ENCODE results near the gene CRAT.

The CRAT gene

DNA sequence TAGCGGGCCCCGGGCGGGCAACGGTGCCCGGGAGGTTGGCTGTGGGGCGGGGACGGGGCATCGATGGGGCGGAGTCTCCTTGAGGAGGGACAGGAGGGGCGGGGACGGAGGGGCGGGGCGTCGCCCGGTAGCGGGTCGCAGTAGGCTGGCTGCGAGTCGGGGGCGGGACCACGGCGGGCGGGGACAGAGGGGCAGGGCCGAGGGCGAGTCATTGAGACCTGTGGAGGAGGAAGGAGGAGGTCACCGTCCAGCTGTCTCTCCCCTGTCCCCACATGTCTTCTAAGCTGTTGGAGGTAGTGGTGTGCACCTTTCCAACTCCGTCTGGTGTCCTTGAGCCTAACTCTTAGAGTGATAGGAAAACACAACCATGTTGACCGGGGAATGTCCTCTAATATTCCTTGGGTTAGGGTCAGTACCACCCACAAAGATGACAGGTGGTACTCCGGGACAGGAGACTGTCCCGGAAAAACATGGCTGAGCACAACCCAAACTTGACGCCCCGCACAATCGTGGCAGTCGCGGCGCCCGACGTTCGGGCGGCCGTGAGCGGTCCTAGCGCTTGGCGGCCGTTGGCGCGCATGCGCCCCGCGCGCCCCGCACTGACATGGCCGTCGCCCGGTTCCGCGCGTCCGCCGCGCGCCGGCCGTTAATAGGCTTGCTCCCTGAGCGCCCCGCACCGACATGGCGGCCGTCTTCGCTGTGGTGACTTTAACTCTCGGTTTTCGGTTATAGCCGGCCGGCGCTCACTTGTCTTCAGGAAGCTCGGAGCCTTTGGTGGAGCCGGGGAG, at the start of gene CRAT, which contains the start of gene PTPA:
TSS of gene CRAT (minus strand) at position 54 of the 788 bp plus-strand sequence. CDS start 284 bp downstream, outside the sequence.
TSS of gene PTPA (plus strand) at position 676 of the 788 bp plus-strand sequence. CDS start 186 bp downstream, outside the sequence.
- DNase-seq: peak; percentile 85

DNA sequence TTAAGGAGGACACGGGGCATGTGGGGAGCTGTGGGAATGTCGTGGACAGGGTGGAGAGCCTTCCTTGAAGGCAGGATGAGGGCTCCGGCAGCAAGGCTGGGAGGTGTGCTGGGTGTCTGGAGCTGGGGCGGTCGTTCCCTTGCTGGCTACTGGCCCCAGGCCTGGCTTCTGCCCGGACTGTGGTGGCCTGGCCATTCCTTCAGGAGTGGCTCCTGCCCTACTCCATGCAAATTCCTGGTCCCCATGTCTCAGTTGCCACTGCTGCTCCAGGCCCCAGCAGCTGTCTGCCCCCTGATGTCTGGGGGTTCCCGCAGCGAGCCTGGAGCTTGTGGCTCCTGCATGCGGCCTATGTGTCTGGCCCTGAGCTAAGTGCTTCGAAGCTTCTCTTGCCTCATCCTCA, 45.6 kb upstream of the CRAT start:
- DNase-seq: no peak

DNA sequence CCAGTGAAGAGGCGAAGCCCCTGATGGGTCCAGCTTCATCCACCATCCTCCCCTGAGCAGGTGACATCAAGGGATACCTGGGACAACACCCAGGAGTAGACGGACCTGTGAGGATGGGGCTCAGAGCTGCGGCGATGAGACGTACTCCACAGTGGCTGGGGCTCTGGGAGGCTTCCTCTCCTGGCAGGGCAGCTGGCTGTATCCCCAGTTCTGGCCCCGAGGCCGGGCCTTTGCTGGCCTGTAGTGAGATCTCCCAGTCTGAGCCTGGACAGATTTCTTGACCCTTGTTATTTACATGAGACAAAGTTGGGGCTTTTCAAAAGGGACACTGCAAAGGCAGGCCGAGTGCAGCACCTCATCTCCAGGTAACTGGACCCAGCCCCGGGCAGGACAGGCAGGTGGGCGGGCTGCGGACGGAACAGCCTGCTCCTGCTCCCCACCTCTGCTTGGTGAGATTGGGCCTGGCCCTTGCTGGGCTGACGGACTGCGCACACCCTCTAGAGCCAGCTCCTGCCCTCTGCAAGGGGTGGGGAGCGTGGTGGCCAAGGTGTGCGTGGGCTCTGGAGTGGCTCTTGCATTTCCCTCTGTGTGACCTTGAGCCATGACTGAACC, 44.4 kb upstream of the CRAT start:
- no peak for DNase-seq

DNA sequence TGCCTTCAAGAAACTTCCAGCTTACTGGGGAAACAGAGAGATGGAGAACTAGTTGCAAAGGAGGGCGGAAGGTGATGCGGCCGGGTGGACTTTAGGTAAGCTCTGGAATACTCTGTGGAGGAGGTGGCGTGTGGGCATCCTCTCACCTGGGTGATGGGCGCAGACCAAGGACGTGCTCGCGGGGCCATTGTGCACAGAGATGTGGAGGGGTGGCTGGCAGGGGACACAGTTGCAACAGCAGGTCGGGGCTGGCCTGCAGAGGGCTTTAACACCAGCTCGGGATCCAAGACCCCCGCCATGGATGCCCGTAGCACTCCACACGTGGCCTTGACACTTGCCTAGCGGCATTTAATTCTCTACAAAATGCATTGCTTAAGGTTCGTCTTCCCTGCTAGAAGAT, 40.9 kb upstream of the CRAT start:
- DNase-seq: no peak

DNA sequence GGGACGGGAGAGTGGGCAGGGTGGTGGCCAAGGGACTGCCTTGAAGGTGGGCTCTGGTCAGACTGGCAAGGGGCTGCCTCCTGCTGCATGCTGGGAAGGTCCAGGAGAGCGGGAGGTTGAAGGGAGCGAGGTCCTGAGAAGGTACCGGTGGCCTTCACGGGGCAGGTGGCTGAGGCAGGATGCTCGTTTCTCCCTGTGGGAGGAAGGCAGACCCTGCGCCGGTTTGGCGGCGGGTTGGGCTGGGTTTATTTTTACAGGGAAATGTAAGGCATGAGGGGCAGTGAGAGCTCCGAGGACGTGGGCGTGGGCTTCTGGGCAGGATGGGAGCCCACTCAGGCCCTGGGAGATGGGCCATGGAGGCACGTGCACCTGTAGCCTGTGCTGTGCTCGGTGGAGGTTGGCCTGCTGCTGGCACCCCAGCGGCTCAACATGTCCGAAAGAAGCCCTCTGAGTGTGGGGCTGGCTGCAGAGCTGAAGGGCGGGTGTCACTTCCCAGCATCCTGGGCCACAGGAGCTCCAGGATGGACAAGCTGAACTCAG, 40.1 kb upstream of the CRAT start:
- no peak for DNase-seq

DNA sequence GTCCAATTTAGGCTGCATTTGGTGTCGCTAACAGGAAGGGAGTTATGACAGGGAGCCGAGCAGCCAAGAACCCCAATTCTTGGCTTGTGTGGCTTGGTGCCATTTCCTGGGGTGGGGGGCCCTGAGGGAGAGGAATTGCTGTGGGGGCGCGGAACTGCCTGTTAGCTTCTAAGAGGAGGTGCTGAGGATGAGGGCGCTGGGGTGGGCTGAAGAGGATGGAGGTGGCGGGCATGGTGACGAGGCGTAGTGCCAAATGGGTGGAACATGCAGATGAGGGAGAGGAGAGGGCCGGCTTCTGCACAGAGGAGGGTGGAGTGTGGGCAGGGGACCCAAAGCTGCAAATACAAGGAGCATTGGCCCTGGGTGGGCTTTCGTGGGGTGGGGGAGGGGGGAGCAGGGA, 39.5 kb upstream of the CRAT start:
- DNase-seq: no peak

DNA sequence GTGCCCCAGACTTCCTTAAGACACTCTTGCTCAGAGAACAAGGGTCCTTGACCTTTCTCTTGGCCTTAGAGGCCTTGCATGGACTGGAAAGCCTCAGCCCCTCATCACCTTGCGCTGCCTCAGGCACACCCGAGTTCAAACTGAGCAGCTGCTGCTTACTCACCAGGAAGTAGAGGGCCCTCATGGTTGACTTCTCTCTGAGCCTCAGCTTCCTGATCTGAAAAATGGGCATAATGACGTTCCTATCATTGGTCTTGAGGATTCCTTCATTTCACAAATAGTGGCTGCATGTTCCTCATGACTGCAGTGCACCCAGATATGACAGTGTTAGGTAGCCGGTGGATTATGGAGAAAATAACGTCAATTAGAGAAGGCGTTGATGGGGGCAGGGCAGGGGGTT, 38.8 kb upstream of the CRAT start:
- no peak for DNase-seq

DNA sequence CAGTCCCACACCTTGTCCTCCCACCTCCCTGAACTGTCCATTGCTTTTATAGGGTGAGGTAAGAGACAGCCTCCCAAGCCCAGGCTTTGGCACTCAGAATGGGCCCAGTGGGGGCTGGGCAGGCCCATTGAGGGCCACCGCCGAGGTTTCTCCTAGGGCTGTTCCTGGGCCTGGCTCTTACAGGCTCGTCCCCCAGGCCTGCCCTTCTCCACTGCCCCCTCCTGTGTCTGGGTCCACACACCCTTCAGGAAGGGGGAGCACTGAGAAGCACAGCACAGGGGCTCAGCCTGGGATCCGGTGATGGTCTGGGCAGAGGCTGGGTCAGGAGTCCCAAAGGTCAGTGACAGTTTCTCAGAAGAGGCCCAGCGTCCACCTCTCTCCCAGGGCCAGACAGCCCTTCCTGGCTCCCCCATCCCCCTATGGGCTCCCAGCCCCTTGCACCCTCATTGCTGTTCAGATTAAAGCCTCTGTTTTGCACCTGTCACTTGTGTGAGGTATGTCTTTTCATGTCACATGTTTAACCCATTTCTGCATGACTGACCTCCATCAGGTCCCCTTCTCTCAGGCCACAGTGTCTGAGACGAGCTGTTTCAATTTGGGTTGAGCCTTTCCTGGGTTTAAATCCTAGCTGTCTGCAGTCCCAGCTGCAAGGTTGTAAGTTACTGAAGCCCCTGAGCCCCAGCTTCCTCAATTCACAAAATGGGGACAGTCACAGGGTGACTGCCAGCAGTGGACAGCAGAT, 38.0 kb upstream of the CRAT start:
- DNase-seq: no peak

DNA sequence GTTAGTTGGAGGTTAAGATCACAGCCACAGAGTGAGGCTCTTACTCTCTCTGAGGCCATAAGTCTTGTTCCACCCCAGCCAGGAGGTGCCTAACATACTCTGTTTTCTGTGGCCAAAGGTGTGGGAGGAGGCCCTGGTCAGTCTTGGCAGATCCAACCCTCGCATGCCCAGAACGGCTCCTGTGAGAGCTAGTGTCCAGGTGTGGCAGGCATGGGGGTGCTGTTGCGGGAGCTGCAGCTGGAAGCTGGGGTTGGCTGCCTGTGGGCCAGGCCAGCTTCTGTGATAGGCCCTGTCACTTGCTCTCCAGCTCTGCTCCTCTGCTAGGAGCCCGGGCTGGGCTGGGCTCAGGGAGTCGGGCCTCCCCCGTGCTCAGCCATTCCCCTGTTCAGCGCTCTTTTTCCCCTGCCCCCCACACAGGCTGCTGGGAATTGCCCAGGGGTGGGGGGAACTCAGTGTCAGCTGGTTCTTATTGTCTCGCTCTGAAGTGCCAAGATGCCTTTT, 35.9 kb upstream of the CRAT start:
- no peak for DNase-seq

DNA sequence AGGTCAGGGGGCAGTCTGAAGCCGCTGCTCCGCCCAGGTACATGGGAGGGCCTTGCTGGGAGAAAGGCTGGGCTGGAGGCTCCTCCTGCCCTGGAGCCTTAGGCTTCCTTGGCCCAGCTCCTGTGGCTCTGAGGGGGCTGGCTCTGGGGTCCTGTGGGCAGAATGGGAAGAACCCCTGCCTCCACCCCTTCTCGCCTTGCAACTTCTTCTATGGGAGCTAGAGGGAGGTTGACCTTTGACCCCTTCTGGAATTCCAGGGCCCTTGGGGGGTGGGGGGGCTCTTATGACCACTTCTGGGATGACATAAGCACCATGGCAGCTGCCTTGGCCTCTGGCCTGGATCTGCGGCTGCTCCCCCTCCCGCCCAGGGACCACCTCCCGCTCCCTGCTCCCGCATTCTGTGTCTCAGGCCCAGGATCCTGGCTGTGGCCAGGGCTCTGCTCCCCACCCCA, 35.3 kb upstream of the CRAT start:
- DNase-seq: peak; percentile 22

DNA sequence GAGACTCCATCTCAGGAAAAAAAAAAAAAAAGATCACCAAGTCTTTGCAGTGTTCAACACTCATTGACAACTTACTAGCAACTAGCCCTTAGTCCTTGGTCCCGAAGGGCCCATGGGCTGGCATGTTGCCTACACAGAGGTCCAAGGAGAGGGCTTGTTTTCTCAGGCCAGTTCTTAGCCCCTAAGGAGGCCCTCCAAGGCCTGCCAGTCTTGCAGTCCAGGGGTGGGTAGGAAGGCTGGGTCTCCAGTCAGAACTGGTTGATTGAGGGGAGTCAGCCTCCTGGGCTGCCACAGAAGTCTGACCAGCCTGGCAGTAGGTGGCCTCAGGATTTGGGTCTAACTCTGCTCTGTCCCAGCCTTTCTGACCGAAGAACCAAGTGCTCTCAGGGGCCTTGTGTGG, 34.7 kb upstream of the CRAT start:
- DNase-seq: no peak

DNA sequence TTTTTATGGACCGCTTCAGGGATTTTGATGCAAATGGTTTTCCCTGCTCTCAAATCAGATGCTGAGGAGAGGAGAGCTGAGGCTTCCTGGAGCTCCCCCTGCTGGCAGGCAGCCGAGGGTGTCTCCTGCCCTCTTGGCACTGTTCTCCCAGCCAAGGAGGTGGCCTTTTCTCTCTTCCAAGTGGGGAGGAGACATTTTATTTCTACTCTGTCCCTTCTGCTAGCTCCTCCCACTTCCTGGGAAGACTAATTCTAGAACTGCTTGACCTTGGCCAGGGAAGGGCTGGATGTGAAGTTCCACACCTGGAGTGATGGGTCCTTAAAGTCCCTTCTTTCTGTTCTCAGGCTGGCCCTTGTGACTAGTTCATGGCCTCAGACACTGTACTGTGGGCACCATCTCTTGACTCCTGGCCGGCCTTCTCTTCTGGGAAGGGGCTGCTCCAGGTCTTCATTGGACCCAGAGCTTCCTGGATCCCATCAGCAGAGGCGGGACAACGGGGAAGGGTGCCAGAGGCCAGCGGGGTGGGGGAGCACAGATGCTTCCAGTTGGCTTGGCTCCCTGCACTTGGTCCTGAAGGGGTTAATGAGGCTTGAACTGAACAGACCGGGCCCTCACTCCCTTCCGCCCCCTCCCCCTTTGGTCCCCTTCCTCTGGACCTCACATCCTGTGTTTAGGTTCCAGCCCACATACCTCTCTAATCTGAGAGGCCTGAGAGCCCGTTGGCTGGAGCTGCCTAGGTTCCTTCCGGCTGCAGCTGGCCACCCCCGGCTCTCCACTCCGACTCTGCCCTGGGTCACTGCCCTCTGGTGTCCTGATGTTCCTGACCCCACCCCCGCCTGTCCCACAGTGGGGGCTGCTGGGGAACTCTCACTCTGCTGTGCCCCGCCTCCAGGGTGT, 32.7 kb upstream of the CRAT start:
- peak; percentile 72 for DNase-seq

DNA sequence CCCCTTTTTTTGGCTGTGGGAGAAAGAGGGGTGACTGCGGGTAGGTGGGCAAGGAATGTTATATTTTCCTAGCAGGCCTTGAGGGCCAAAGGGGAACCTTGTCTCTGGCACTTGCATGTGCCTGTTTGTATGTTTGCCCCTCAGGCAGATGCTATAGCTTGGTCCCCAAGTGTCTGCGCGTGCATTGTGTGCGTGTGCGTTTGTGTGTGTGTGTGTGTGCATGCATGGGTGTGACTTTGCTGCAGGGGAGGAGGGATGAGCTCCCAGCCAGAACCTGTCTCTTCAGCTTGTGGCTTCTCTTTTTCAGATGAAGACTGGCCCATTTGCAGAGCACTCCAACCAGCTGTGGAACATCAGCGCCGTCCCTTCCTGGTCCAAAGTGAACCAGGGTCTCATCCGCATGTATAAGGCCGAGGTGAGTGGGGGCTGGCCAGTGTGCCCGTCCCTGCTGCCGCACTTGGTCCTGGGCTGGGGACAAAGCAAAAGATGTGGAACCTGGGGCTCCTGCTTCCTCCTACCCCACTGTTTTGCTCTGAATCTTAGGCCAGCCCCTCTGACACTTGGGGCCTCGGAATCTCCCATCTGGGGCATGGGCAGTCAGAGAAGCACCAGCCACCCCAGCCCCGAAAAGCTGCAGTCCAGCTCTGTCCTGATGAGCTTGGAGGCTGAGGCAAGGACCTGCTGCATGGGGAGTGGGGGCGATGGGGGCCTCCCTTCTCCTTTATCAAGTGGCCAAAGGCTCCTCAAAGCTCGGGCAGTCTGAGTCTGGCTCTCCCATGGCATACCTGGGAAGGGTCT, 31.7 kb upstream of the CRAT start:
- no peak for DNase-seq

DNA sequence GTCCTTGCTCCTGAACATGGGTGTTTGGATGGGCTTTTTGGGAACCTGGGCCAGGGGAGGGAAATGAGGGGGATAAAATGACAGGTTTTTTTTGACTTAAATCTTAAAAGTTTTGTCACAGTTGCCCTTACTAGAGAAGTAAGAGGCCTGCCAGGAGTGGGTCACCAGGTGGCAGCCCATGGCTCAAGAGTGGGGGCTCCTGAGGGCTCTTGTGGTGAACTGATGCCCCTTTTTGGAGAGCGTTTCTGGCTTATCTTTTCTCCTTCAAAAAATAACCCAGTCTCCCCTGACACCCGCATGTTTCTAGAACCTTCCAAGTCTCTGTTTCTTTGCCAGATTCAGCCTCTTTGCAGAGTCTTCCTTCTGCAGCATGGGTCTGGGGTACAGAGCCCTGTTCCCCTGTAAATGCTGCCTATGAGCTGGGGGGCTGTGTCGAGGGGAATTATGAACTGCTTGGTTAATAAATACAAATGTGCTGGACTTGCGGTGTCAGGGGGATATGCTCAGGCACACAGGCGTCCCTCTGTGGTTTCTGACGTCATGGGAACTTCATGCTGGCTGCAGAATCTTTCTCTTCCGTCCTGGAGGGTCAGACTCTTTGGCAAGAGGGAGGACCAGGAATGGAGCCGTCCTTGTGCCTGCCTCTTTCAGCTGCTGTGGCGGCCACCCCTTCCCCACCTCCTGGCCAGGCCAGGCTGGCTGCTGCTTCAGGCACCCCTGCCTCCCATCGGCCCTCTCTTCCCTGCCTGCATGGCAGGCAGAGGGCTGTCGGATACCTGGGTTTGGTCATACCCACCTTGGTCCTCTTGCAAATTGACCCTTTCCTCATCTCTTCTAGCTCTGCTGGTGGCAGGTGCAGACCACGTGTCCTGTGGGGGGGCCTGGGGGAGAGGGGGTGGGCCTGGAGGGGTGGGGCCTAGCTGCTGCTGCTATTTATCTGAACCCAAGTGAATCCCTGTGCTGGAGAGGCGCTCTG, 30.8 kb upstream of the CRAT start:
- DNase-seq: no peak

DNA sequence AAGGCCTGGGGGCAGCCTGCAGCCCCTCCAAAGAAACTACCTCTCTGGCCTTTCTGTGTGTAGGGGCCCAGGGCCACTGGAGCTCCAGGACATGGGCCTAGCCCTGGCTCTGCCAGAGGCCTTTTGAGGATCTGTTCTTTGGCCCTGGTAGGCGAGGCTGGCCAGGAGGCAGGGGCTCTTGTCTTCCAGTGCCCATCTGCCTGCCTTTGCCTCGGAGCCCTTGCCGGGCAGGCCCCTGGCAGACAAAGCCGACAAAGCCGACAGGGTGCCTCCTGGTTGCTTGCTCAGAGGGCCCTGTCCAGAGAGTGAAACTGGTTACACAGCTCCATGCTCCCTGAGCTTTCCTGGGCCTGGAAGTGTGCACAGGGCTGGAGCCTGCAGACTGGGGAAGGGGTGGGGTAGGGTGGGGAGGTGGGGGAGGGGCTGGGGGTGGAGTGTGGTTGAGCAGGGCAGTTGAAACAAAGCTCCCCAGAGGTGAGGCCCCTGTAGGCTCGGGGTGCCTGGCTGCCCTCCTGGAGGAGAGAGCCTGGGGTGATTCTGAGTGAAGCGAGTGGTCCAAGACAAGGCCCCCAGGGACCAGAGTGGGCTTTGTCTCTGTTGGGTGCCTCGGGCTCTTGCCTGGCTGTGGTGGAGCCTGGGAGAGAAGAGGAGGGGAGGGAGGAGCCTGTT, 29.9 kb upstream of the CRAT start:
- peak; percentile 29 for DNase-seq

DNA sequence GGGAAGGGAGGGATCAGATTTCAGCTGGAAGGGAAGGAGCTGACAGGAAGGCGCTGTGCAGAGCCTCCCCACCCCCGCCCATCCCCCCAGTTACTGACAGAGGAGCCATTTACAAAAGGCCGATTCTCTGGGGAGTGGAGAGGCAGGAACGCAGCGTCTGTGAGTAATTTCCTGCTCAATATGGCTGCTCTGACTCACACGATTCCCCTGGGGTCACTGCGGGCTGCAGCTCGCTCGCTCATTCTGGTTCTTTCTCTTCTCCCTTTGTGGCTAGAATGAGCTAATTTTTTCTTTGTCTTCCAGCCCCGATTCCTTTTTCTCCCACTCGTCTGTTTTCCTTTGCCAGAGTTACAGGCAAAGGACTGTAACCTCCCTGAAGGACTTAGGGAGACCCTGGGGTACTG, 29.4 kb upstream of the CRAT start:
- peak; percentile 90 for DNase-seq

DNA sequence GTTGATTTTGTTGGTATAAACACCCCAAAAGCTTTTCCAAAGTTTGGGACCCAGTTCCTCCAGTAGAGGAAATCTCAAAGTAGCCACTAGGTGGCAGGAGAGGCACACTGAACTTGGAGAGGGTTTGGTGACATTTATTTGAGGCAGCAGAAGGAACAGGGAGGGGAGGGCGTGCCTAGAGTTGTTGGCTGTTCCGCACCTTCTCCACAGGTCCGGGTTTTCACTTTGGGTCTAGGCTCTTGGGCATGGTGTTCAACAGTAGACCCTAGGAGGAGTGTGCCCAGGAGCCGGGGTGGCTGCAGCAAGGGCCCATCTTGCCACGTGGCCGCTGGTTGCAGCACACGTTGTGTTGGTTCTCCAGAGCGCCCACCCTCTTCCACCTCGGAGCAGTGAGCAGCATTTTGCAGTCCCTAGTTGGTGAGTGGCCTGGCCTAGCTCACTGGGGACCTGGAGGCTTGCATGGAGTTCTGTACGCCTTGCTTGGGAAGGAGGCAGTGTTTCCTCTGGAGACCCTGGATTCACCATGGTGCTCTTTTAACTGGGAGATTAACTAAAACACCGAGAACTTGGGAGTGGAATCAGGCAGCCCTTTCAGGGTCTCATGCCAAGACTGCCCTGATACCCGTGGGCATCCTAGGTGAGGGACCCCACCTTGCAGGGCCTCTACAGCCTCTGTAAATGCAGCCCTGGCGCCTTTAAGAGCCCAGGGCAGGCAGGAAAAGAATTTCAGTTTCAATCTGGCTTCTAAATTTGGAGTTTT, 28.8 kb upstream of the CRAT start:
- peak; percentile 62 for DNase-seq

DNA sequence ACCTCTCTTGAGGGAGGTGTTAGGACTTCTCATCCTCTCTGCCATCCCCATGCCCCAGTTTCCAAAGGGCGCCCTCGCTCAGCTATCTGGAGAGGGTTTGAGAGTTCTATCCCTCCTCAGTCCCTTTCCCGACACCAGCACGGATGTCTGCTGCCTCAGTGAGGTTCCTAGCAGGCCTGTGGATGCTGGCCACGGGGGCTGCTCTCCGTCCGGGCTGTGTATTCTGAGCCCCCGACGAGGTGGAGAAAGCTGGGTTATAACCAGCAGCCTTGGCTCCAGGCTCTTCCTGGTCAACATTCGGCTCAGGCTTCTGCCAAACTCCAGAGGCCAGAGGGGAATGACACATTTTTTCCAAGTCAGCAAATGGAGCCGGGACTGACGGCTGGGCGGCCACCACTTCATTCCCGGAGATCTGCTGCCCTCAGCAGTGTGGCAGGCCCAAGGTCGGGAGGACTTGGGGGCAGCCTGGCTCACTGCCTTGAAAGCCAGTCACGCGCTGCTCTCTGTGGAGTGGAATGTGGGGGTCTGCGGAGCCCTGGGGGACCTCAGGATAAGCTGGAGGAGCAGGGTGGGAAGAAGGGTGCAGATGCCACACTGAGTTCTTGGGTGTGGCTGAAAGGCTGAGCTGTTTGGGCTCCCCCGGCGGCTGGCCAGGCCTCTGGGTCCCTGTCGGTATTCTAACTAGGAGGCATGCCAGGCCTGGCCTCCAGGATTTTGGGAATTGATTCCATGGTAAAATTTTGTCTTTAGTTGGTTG, 28.1 kb upstream of the CRAT start:
- DNase-seq: no peak

Measured in T1000 (cell line).